Right kidney (tissue), 1 donor: Measurements from ENCODE around the gene F2.

Source experiments
- DNase-seq: peaks from one replicate; pipeline ENCODE4 v3.0.0-alpha.2; 2016

The F2 gene

GRCh38 chr11:46743693-46744339, 24.8 kb downstream of the F2 start:
- no peak for DNase-seq

DNA sequence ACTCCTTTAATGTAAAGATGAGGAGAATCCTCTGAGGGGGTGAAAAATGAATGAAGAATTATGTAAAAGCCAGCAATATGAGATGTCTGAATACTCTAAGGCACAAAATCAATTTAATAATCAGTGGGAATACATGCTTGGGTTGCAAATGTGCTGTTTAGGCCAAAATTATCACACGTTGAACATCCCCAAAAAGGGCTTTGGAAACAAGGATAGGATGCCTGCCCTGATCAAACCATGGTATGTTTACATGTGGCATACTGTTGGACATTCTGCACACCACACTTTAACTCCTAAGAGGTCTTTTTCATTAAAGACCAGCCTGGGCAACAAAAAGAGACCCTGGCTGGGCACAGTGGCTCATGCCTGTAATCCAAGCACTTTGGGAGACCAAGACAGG, 26.3 kb downstream of the F2 start:
- no peak for DNase-seq

- DNase-seq = no peak
Measured at GRCh38 chr11:46745995-46746394, 27.0 kb downstream of the F2 start.

DNA sequence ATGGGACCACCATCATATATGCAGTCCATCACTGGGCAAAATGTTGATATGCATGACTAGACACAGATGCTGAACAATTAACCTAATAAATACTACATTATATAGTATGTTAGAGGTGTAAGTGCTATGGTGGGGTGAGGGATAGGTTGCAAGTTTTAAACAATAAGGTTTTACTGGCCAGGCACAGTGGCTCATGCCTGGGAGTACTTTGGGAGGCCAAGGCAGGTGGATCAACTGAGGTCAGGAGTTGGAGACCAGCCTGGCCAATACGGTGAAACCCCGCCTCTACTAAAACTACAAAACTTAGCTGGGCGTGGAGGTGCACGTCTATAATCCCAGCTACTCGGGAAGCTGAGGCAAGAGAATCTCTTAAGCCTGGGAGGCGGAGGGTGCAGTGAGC, 28.1 kb downstream of the F2 start:
- no peak for DNase-seq

DNA sequence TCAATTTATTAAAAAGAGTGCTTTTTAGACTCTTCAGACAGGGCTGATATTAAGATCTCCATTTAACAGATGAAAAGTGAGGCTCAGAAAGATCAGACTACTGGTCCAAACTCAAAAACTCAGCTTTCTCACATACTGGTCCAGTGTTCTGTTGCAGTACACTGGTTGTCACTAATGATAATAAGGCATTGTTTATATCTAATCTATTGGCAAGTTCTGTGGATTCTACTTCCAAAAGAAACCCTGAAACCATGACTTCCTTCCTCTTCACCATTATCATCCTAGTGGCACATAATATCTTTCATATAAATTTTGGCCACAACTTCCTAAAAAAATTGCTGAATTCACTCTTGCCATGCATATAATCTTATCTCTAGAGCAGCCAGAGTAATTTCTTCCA, 36.9 kb downstream of the F2 start:
- DNase-seq = no peak

GRCh38 chr11:46759196-46759595, 40.2 kb downstream of the F2 start:
- no peak for DNase-seq

DNA sequence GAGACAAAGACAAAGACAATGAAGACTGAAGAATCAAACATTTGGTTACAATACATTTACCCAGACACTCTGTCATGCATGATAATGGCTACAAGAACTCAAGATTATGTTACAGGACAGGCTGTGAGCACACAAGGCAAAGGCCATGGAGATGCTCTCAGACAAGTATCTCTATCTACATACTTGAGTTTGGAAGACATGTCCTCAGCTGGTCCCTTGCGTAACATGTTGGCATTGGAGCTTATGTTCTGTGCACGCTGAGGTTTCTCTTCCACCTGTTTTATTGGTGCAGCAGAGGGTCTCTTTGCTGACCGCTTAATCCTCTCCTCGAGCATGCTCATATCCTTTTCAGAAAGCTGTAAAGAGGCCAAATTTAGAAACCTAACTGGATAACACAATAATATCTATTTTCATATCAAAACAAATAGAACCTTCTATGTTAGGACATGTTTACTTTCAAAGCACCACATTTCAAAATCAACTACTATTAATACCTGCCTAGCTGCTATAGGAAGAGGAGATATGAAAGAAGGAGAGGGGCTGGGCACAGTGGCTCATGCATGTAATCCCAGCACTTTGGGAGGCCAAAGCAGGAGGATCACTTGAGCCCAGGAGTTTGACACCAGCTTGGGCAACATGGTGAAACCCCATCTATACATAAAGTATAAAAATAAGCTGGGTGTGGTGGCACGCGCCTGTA, 41.6 kb downstream of the F2 start:
- no peak for DNase-seq

GRCh38 chr11:46761807-46762206, 42.8 kb downstream of the F2 start:
- no peak for DNase-seq

GRCh38 chr11:46762248-46762647, 43.2 kb downstream of the F2 start:
- DNase-seq = no peak

DNA sequence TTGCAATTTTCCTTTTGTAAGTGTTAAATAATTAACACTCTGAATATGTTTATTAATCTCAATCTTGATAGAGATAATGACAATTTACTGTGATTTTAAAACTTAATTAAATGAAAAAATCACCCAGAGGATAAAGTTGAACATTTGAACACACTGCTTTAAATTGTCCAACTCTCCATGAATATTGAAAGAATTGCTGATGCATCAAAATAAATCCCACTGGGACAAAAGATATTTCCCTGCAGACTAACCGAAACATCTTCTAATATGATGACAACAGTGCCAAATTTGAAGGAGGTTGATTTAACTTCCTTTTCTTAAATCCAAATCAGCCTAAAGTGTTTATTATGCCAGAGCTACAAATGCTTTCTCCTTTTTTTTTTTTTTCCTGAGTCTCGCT, 47.6 kb downstream of the F2 start:
- no peak for DNase-seq

DNA sequence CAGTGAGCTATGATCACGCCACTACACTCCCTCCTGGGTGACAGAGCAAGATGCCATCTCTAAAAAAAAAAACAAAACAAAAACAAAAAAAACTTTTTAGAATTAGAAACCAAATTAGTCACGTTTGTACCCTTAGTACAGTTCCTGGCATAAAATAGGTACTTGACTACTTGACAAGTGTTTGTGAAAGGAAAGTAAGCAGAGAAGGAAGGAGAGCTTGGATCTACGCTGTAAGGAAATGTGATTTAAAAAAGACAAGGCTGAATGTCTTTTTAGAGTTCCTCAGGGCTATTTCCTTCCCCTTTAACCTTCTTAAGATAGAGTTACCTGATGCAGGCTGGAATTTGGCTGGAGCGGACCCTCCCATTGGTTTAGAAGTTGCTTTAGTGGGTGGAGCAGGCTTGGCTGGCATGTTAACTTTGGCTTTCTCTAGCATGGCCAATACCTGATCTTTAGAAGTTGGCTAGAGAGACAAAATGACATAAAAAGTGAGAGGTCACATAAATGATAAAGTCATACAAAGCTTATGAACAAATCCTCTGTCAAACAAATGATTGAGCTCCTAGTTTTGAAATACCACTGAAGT, 50.7 kb downstream of the F2 start:
- no peak for DNase-seq

GRCh38 chr11:46776878-46777277, 57.9 kb downstream of the F2 start:
- DNase-seq = no peak

- no peak for DNase-seq
Measured at GRCh38 chr11:46778416-46778815, 59.4 kb downstream of the F2 start.
